NCI-H2171 (cell line): ENCODE results near the gene TUBA1A.
"Not testable (repeated sequence)": the region's sequence is repeated elsewhere in the genome, so short reads cannot be mapped to it uniquely, and the experiment has no call there.

Source experiments
- DNase-seq: peaks from one replicate; lab custom pipeline; 2025; lab: John Stamatoyannopoulos, UW

The TUBA1A gene

DNA sequence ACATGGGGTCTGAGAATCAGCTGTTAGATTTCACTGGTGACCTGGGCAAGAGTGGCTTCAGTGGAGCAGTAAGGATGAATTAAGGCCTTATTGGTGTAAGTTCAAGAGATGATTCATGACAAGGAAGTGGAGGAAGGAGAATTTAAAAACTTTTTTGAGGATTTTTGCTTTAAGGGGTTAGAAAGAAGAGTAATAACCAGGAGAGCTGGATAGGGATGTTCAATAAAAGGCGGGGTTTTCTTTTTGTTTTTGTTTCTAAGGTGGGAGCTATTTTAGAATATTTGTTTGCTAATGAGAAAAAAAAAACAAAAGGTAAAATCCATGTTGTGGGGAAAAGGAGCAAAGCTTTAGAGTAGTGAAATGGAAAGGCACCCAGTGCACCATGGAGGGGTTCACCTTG, 42.5 kb downstream of the TUBA1A start:
- no peak for DNase-seq

- DNase-seq: no peak
These were observed 44.5 kb downstream of the TUBA1A start for GRCh38 chr12:49144384-49144783.

- no peak for DNase-seq
These were observed 49.9 kb downstream of the TUBA1A start for GRCh38 chr12:49138999-49139398.

DNA sequence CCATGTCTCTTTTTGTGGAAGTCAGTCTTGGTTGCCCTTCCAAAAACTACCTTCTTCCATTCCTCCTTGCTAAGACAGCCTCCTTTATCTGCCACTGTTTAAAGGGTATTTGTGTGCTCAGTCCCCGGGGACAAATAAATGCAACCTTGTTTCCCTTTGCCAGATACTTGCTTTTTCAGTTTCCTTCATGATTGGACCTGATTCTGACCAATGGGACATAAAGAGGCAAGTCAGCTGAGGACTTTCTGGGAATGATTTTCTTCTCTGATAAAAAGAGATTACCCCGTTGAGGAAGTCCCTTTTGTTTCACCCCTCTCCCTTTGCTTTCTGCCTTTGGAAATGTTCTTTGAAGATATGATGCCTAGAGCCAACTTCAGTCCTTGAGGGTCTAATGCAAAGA, 50.3 kb downstream of the TUBA1A start:
- no peak for DNase-seq

DNA sequence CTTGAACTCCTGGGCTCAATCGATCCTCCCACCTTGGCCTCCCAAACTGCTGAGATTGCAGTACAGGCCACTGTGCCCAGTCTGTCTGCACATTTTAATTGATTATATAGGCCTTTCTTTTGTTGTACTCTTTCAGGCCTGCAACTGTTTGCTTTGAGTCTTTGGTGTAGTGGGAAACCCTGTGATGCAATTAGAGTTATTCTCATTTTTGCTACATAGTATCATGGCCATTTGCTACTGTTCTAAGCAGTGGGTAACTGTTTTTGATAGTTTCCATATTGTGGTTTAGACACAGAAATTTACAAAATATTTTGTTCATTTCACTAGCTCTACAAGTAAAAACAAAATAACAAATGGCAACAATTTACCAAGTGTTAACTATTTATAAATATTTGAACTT, 51.4 kb downstream of the TUBA1A start:
- no peak for DNase-seq

DNA sequence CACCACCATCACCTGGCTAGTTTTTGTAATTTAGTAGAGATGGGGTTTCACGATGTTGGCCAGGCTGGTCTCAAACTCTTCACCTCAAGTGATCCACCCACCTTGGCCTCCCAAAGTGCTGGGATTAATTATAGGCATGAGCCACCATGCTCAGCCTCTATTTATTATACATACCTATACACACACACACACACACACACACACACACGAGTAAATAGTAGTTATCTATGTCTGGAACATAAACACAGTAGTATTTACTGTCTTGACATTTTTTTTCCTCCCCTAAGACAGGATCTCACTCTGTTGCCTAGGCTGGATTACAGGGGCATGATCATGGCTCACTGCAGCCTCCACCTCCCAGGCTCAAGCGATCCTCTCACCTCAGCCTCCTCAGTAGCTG, 51.9 kb downstream of the TUBA1A start:
- not testable (repeated sequence) for DNase-seq
